Measurements from ENCODE around the gene CHGA.

The CHGA gene

GRCh38 chr14:92962031-92962830, 39.3 kb downstream of the CHGA start:
- no peak for DNase-seq

GRCh38 chr14:92962831-92963095, 39.8 kb downstream of the CHGA start:
- no peak for DNase-seq

DNA sequence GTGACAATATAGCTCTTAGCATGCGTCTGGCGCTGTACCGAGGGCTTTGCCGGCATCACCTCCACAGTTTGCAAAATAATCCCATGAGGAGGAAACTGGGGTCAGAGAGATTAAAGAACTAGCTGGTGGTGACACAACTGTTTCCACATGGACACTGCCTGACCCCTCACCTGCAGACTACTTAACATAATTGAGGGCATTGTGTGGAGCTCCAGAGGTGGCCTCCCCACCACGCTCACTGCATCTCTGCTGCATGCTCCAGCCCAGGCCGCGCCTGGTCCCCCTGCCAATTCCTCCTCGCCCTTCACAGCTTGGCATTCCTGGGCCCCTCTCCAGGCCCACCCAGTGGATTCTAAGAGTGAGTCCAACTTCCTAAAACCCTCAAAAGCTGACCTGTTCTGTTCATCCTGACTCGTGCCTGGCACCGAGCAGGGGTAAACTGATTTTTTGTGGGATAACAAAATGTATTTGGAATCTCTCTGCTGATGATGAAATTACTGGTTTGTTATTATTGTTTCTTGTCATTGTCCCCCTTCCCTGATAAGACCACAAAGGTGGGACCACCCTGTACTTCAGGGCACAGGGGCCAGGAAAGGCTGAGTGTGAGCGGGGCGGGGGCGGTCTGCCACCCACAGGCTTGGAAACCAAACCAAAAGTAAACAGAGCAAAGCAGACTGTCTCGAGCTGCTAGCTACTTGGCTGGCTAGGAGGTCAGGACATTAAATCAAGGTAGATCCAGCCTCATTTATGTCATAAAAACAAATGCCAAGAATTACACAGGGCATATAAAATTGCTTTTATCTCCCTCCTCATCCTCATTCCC, 40.6 kb downstream of the CHGA start:
- no peak for DNase-seq

- DNase-seq: no peak
Measured at GRCh38 chr14:92964124-92965109, 41.5 kb downstream of the CHGA start.

DNA sequence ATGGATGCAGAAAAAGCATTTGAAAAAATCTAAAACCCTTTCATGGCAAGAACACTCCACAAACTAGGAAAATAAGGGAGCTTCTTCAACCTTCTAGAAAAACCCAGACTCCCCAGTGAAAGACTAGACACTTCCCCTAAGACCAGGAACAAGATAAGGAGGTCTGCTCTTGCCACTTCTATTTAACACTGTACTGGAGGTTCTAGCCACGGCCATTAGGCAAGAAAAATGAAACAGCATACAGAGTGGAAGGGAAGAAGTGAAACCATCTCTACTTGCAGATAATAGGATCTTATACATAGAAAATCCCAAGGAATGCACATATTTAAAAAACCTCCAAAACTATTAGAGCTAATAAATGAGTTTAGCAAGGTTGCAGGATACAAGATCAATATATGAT, 42.3 kb downstream of the CHGA start:
- no peak for DNase-seq

GRCh38 chr14:92967346-92967926, 44.5 kb downstream of the CHGA start:
- DNase-seq: no peak

DNA sequence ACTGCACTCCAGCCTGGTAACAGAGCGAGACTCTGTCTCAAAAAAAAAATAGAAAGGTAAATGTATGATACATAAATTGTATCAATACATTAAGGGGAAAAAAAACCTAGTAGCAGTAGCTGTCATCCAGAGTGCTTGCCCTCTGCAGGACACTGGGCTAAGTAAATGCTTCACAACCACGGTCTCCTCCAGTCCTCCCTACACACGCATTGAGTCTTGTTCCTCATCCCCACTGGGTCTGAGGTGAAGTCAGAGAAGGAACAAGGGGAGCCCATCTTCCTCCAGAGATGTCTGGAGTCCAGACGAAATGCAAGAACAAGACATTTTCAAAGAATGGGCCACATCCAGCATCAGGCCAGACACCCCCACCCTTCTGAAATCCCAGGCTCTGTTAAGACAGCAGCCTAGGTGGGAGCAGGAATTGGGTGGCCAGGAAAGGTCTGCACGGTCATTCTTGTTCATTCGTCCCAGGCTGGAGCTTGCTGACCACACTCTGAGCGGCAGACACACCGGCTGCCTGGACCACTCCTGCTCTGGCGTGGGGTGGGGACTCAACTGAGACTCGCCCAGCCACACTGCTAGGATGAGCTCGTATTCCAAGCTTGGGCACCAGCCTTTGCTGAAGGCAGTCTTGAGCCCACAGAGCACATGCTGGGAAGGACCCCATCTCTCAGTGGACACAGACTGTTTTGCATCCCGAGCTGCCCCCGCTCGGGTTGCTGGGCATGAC, 45.5 kb downstream of the CHGA start:
- DNase-seq: no peak

GRCh38 chr14:92969430-92969829, 46.5 kb downstream of the CHGA start:
- DNase-seq: no peak

- no peak for DNase-seq
Measured at GRCh38 chr14:92969871-92970270, 46.9 kb downstream of the CHGA start.

DNA sequence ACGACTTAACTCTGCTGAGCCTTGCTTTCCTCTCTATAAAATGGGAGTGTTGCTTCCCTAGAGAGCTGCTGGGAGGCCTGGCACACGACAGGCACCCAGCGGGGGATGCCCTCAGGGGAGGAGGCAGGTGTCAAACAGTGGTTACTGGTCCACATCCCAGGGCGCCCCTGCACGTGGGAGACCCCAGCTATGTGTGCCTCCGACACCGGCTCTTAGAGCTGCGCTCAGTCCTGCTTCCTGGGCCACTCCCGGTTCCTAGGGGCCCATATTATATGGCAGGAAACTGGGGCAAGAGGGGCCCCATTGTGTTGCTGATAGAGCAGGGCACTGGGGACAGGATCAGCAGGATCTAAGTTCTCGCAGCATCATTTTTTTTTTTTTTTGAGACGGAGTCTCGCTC, 47.3 kb downstream of the CHGA start:
- no peak for DNase-seq

GRCh38 chr14:92971601-92972180, 48.7 kb downstream of the CHGA start:
- DNase-seq: no peak

DNA sequence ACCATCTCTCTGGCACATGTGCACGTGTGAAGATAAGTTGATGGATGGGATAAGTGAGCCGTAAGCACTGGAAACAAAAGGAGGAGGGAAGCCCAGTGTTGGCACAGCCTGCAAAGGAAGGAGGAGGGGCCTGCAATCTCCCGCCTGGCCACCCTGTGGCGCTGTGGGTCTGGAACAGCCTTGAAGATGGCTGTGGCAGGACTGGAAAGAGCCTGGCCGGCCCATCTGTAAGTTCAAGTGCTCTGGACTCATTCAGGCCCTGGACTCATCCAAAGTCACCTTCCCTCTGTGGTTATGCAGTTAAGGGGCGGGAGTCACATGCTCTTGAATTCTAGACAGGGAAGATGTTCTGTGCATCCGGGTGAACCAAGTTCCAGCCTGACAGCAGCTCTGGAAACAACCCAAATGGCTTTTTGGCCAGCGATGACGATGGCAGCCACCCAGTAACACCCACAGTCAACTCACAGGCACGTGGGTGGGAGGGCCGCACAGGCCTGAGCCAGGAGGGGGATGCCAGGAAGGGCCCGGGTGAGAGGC, 50.4 kb downstream of the CHGA start:
- no peak for DNase-seq

DNA sequence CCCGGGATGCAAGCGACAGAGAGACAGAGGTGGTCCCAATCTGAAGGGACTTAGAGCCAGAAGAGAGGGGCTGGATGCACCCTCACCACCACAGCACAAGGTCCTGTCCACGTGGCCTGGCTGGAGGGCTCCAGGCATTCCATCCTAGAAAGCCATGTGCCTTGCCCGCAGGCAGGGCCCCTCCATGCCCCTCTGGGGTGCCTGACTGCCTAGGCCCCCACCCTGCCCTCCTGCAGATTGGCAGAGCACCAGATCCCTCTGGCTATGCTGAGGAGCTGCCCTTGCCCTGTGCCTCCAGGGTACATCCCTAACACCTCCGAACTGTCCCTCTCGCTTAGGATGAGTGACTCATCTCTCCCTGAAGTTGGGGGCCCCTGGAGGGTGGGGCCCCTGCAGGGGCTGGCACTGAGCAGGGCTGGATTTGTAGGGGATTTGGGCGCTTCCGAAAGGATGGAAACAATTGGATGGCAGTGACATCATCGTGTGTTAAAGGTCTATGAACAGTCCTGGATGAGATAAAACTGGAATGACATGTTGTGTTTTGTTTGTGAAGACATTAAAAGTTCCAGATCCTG, 50.9 kb downstream of the CHGA start:
- DNase-seq: no peak

GRCh38 chr14:92974541-92975345, 51.8 kb downstream of the CHGA start:
- DNase-seq: no peak

- DNase-seq: no peak
Measured at GRCh38 chr14:92976268-92976667, 53.3 kb downstream of the CHGA start.

GRCh38 chr14:92978229-92979021, 55.5 kb downstream of the CHGA start:
- no peak for DNase-seq

- DNase-seq: no peak
Measured at GRCh38 chr14:92980866-92981265, 57.9 kb downstream of the CHGA start.

DNA sequence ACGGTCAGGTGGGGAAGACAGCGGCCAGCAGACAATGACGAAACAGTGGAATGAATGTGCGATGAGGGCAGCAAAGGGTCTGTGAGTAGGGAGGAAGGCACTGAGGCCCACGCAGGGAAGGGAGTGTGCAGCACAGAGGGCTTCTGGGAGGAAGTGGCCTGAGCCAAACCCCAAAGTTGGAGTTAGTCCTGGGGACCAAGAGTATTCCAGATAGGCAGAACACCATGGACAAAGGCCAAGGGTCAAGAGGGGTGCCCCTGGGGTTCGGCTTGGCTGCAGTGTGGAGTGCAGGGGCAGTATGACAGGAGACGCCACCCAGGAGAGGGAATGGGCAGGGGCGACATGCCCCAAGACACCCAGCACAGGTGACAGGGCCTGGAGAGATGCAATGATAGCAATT, 58.8 kb downstream of the CHGA start:
- no peak for DNase-seq

DNA sequence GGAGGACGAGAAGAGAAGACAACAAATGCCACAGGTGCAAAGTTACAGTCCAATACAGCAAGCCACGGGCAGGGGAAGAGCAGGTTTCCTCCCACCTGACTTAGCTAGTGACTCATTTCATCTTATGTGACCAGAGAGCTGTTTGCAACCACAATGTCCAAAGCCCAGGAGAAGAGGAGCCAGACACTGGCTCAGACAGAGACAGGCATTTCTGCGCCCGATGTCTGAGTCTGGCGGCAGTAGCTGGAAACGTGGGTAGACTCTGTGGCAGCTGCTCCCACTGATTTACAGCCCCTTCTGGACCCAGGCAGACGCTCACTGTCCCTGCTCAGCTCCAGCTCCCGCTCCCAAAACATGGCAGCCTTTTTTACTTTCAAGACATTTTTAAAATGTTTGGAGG, 60.0 kb downstream of the CHGA start:
- DNase-seq: no peak

Data from NK-92 treated with Interleukin-12 subunit alpha and Interleukin-12 subunit beta, amount 100 ng/mL, for 24 hours (cell line).